Thymus (tissue), 11 donors: ENCODE data around the gene SLC24A5. TPM values are rescaled to one million over a fixed set of nuclear protein-coding genes. Genes with fewer than 3 reads are reported as not detected.

Source experiments
- DNase-seq, 9 donors: peaks; one replicate each; pipeline ENCODE4 v3.0.0-alpha.2; 2013; ENCODE audit warnings: low spot score in 9 of 9, low read depth in 6 of 9, missing footprints in 1 of 9
- H3K27ac ChIP-seq, 2 donors: one replicate each; pipeline ENCODE4 v1.5.1; 2013; ENCODE audit warnings: control low read depth in 1 of 2, low read depth in 1 of 2, low read length in 1 of 2, mild to moderate bottlenecking in 1 of 2, moderate library complexity in 1 of 2
- H3K27me3 ChIP-seq, 2 donors: one replicate each; pipeline ENCODE4 v1.5.1; 2013; ENCODE audit warnings: low read length in 1 of 2; ENCODE audit not compliant: control insufficient read depth in 2 of 2, insufficient read depth in 1 of 2
- H3K36me3 ChIP-seq, 2 donors: one replicate each; pipeline ENCODE4 v1.5.1; 2013; ENCODE audit warnings: low read length in 1 of 2, mild to moderate bottlenecking in 1 of 2, moderate library complexity in 1 of 2; ENCODE audit not compliant: control insufficient read depth in 2 of 2, insufficient read depth in 2 of 2
- H3K4me1 ChIP-seq, 2 donors: one replicate each; pipeline ENCODE4 v1.5.1; 2013; ENCODE audit warnings: low read length in 2 of 2; ENCODE audit not compliant: control insufficient read depth in 2 of 2, insufficient read depth in 2 of 2
- H3K4me3 ChIP-seq, 2 donors: one replicate each; pipeline ENCODE4 v1.5.1; 2013; ENCODE audit warnings: low read length in 2 of 2, control low read depth in 1 of 2, mild to moderate bottlenecking in 1 of 2
- H3K9me3 ChIP-seq, 2 donors: one replicate each; pipeline ENCODE4 v1.5.1; 2013; ENCODE audit warnings: low read length in 1 of 2, mild to moderate bottlenecking in 1 of 2; ENCODE audit not compliant: control insufficient read depth in 2 of 2, insufficient read depth in 1 of 2
- WGBS: extraction: QIAGEN DNeasy Blood & Tissue Kit; methylation state at CpG from one replicate; pipeline ENCODE4 v1.1.7; 2013; 5-methylcytosine and 5-hydroxymethylcytosine counted together
- polyA plus RNA-seq: library from polyadenylated mRNA; stranded (reverse); fragments of 200-250 nt; gene quantifications from one replicate; pipeline ENCODE4 v1.2.3, GENCODE V29; 2013
- total RNA-seq: library from RNA; stranded (reverse); fragments of 120-200 nt; gene quantifications from one replicate; pipeline ENCODE4 v1.2.4, GENCODE V29; 2013
- donor health status: healthy.

The SLC24A5 gene
- total and polyA plus RNA-seq, 2 donors, result 0.05 to 0.07 TPM

DNA sequence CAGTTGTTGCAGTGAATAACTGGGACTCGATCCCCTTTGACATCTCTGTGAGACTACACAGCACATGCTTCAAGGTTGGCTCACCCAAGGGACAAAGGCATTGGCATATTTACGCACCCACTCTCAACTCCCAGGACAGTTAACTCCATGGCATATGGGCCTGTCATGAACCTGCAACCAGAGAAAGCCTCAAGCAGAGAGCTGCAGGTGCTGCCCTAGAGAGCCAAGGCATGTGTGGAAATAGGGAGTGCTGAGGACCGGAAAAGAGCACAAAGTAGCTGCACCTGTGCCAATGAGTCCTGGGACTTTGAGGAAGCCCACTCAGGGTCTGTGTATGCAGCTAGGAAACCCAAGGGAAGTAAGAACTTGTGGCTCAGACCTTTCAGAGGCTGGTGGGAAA, 32.9 kb upstream of the SLC24A5 start:
- no peak overlapping the region for H3K4me3 ChIP-seq
- DNase-seq, result no peak
- no peaks in the 10 kb centered on the region for H3K27me3 ChIP-seq
- H3K27ac ChIP-seq, result no peak overlapping the region
- H3K9me3 ChIP-seq, result no peaks in the 10 kb centered on the region
- WGBS, result 93% methylated on average over 3 of the region's 3 CpGs
- H3K36me3 ChIP-seq, result no peaks in the 10 kb centered on the region
- H3K4me1 ChIP-seq, result no peaks in the 10 kb centered on the region

DNA sequence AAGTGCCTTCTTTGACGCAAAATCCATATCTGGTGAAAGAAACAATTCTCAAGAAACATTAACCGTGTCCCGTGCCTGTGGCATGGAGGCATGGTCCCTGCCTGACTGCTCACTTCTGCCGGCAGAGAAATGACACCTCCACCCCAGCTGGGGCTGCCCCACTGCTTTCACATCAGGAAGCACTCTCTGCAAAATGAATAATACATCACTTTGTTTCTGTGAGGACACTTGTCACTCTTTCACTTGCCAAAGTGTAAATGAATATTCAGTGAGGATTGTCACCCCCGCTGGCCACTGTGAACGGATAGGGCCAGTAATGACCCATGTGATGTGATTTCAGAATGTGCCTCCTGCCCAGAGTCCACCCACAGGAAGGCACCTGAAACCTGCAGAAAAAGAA, 31.1 kb upstream of the SLC24A5 start:
- Histone ChIP-seq H3K9me3 (no peaks in the 10 kb centered on the region), H3K4me1 (no peaks in the 10 kb centered on the region), H3K4me3 (no peak overlapping the region), H3K27me3 (no peaks in the 10 kb centered on the region), H3K36me3 (no peaks in the 10 kb centered on the region), H3K27ac (no peak overlapping the region)
- no peak for DNase-seq
- WGBS, result 72% methylated on average over 6 of the region's 6 CpGs

DNA sequence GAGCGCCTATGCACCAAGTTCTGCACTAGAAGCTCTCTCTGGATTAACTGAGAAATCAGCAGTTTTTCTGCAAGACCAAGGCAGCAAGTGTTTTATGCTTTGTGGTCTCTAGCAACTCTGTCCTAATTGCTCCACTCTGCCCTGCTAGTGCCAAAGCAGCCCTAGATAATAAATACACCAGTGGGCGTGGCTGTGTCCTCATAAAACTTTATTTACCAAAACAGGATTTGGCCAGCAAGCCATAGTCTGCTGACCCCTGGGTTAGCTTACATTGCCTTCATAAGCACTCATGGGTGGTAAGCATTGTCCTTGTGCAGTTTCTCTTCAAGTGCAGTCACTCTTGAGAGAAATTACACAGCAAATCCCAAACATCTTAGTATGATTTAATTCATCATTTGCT, 30.7 kb upstream of the SLC24A5 start:
- Histone ChIP-seq H3K27me3 (no peaks in the 10 kb centered on the region), H3K4me1 (no peaks in the 10 kb centered on the region), H3K27ac (no peak overlapping the region), H3K36me3 (no peaks in the 10 kb centered on the region), H3K4me3 (no peak overlapping the region), H3K9me3 (no peaks in the 10 kb centered on the region)
- no peak for DNase-seq
- 78% methylated on average over 2 of the region's 2 CpGs for WGBS

DNA sequence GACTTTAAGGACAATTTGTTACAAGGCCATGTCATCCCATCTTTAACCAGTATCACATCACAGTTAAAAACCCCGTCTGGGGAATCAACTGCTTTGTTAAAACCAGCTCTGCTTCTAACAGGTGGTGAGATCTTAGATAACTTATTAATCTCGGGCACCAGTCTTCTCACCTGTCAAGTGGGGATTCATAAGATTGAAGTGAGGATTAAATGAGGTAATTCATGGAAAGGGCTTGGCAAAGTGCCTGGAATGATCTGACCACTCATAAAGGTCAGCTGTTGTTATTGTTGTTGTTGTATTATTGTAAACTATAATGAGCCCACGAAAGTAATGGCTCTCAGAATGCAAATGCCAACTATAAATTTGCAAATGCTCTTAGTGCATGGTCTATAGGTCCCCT, 30.1 kb upstream of the SLC24A5 start:
- no peaks in the 10 kb centered on the region for H3K36me3 ChIP-seq
- DNase-seq, result no peak
- no peaks in the 10 kb centered on the region for H3K4me1 ChIP-seq
- 75% methylated on average over 3 of the region's 3 CpGs for WGBS
- H3K27me3 ChIP-seq, result no peaks in the 10 kb centered on the region
- H3K9me3 ChIP-seq, result no peaks in the 10 kb centered on the region
- H3K4me3 ChIP-seq, result no peak overlapping the region
- H3K27ac ChIP-seq, result no peak overlapping the region

DNA sequence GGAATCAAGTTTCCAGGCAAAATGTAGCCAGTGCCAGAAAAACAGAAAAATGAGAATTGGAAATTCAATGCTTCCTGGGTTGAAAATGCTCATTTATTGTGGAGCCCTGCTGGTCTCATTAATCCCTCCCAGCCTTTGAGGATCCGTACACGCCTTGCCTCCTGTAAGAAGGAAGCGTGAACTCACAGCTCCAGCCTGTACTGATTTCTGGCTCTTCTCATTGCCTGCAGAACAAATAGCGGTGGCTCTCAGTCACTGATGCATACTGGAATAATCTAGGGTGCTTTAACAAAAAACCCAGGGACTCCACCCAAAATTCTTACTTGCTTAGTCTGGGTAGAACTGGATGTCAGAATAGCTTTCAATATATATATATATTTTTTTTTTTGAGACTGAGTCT, 29.3 kb upstream of the SLC24A5 start:
- Histone ChIP-seq H3K4me3 (no peak overlapping the region), H3K27me3 (no peaks in the 10 kb centered on the region), H3K27ac (no peak overlapping the region), H3K4me1 (no peaks in the 10 kb centered on the region), H3K9me3 (no peaks in the 10 kb centered on the region), H3K36me3 (no peaks in the 10 kb centered on the region)
- WGBS, result 86% methylated on average over 4 of the region's 4 CpGs
- DNase-seq, result no peak

DNA sequence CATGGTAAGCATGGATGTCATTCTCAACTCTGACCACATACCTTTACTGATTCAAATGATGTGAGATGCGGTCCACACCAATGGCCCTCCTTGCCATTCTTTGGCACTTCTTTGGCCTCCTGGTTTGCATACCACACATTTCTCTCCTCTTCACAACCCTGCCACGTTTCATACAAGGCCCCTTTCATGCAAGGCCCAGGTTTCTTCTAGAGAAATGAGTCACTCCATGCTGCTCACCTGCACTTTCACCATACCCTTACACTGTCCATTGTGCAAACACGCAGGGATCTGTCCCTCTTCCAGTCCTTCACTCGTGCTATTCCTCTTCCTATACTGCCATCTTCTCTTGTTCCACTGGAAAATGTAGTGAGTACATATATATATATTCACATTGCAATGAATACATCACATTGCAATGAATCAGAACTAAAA, 24.4 kb upstream of the SLC24A5 start:
- H3K9me3 ChIP-seq, result no peaks in the 10 kb centered on the region
- no peak overlapping the region for H3K27ac ChIP-seq
- no peaks in the 10 kb centered on the region for H3K4me1 ChIP-seq
- 87% methylated on average over 4 of the region's 4 CpGs for WGBS
- H3K4me3 ChIP-seq, result no peak overlapping the region
- H3K27me3 ChIP-seq, result no peaks in the 10 kb centered on the region
- DNase-seq, result no peak
- H3K36me3 ChIP-seq, result no peaks in the 10 kb centered on the region

DNA sequence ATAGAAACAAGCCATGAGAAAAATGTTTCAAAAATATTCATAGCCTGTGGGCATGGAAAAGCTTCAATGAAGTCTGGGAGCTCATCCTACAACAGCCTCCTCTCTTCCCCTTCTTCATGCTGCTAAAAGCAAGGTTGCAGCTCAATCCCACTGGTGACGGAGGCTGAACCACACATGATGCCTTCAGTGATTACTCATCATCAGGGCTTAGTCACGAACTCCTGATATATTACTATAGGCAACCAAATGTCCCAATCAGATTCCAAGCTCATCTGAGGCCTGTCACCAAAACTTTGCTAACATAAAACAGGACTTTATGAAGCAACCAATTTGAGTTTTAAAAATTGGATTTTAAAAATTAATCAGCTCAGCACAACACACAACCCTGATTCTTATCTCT, 24.0 kb upstream of the SLC24A5 start:
- WGBS, result 91% methylated on average over 2 of the region's 2 CpGs
- DNase-seq, result no peak
- H3K27me3 ChIP-seq, result no peaks in the 10 kb centered on the region
- no peak overlapping the region for H3K4me3 ChIP-seq
- H3K9me3 ChIP-seq, result no peaks in the 10 kb centered on the region
- no peaks in the 10 kb centered on the region for H3K36me3 ChIP-seq
- no peaks in the 10 kb centered on the region for H3K4me1 ChIP-seq
- H3K27ac ChIP-seq, result no peak overlapping the region

DNA sequence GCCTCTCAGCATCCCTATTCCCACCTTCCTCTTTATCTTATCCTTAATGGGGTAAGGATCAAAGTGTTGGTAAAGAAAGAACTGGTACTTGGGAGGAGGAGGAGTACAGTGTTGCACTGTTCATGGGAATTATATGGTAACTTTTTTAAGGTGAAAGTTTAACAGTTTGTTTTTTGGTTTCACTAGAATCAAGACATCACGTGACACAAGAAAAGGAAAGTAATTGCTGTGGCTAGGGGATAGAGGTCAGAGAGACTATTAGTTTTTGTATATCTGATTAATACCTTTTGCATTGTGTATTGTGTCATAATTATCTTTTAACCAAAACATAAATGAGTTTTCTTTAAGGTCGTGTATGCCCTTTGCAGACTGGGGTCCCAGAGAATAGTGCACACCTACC, 23.5 kb upstream of the SLC24A5 start:
- no peak overlapping the region for H3K27ac ChIP-seq
- H3K9me3 ChIP-seq, result no peaks in the 10 kb centered on the region
- H3K4me3 ChIP-seq, result no peak overlapping the region
- 93% methylated on average over 2 of the region's 2 CpGs for whole genome bisulfite sequencing
- no peaks in the 10 kb centered on the region for H3K36me3 ChIP-seq
- H3K27me3 ChIP-seq, result no peaks in the 10 kb centered on the region
- DNase-seq, result no peak
- H3K4me1 ChIP-seq, result no peaks in the 10 kb centered on the region

DNA sequence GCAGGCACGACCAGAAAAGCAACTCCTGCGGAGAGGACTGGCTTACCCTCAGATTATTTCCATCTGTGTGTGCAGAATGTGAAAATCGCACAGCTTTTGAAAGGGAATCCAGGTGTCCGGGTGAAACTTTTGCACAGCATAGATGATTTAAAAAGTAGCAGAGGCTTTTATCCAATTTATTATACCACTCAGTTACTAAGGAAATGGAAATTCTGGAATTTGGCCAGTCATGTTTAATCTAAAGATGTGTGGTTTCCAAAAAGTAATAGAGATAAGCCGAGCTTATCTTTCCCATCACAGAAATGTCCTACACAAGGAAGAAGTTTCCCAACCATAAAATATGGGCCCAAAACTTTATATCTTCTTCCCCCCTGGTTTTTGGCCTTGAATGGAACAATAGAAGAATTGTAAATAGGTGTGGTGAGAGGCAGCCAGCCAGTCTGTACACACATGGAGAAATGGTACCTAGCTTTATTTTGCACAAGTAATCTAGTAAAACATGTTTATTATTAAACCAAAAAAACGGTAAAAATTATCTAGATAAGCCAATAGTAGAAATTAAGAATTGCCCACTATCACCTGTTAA, 19.3 kb upstream of the SLC24A5 start:
- no peak overlapping the region for H3K4me3 ChIP-seq
- H3K9me3 ChIP-seq, result no peaks in the 10 kb centered on the region
- 89% methylated on average over 6 of the region's 6 CpGs for WGBS
- no peak overlapping the region for H3K27ac ChIP-seq
- H3K4me1 ChIP-seq, result no peaks in the 10 kb centered on the region
- no peaks in the 10 kb centered on the region for H3K27me3 ChIP-seq
- no peaks in the 10 kb centered on the region for H3K36me3 ChIP-seq
- no peak for DNase-seq

DNA sequence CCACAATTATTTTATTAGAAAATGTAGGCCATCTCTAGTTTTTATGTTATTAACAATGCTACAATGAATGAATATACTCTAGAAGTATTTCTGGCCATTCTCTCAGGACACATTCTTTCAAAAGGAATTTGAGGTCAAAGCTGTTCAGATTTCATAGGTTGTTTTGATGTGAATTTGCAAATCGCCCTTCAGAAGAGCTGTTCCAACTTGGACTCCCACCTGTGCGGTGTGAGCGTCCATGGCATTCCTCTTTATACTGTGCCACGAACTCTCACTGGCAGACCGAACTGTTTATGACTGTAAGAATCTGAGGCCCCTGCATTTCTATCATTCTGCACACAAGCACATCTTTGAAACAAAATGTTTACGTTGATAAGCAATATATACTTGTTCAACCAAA, 18.6 kb upstream of the SLC24A5 start:
- Histone ChIP-seq H3K4me3 (no peak overlapping the region), H3K27ac (no peak overlapping the region), H3K27me3 (no peaks in the 10 kb centered on the region), H3K4me1 (no peaks in the 10 kb centered on the region), H3K36me3 (no peaks in the 10 kb centered on the region), H3K9me3 (no peaks in the 10 kb centered on the region)
- WGBS, result 82% methylated on average over 6 of the region's 6 CpGs
- no peak for DNase-seq
